GM12878 (cell line): ENCODE results near the gene TRIM28. TPM values are rescaled to one million over a fixed set of nuclear protein-coding genes. Genes with fewer than 3 reads are reported as not detected.

Experiments used
- ATAC-seq: fragments of 200-7000 bp; cut with Tn5 transposase; 3 replicates; pipeline ENCODE4 v1.9.1; 2020; ENCODE audit warnings: mild to moderate bottlenecking, moderate library complexity
- BruUV-seq: library from RNA; stranded (reverse); fragments of 400-500 nt; replicated peaks from 2 replicates; lab custom pipeline; 2021; lab: Mats Ljungman, UMichigan
- CTCF ChIA-PET: fragments of 300-600 bp; sonication (Branson Sonifier 250); formaldehyde crosslinking; extraction: SDS; loops from one replicate; lab custom pipeline; 2021; ENCODE audit warnings: inconsistent platforms; lab: Yijun Ruan, JAX
- POLR2A ChIA-PET: fragments of 350-600 bp; formaldehyde crosslinking; extraction: SDS; loops from one replicate; lab custom pipeline; 2021; ENCODE audit warnings: inconsistent platforms; lab: Charles Lee
- RAD21 ChIA-PET: fragments of 300-600 bp; sonication (Branson Sonifier 250); formaldehyde crosslinking; loops from one replicate; lab custom pipeline; 2023; ENCODE audit warnings: antibody characterized with exemption; ENCODE audit not compliant: unreplicated experiment; lab: Charles Lee
- SMC1A ChIA-PET: fragments of 300-600 bp; sonication (Branson Sonifier 250); formaldehyde crosslinking; loops from one replicate; lab custom pipeline; 2023; ENCODE audit not compliant: unreplicated experiment, uncharacterized antibody; lab: Charles Lee
- DNase-seq: peaks from one replicate; pipeline ENCODE4 v3.0.0-alpha.2; 2011; ENCODE audit warnings: low read depth, low spot score
- FAIRE-seq: peaks from 3 replicates; lab custom pipeline; 2011; peaks lifted over from hg19 to GRCh38; lab: Jason Lieb, UNC
- H2AFZ ChIP-seq: 2 replicates; pipeline ENCODE4 v1.6.0; 2011; ENCODE audit warnings: low read depth, low read length, control low read depth; ENCODE audit not compliant: control insufficient read depth
- H3K27ac ChIP-seq: 2 replicates; pipeline ENCODE4 v1.5.1; 2011; ENCODE audit warnings: control low read depth; ENCODE audit not compliant: control insufficient read depth, insufficient read depth
- H3K27me3 ChIP-seq, 2 experiments: replicated peaks in 1 of 2; 2 replicates each; pipeline versions ENCODE4 v1.6.0 to v1.6.1; 2011; ENCODE audit warnings: low read length in 1 of 2; ENCODE audit not compliant: control insufficient read depth in 2 of 2, insufficient read depth in 2 of 2
- H3K36me3 ChIP-seq, 2 experiments: 2 replicates each; pipeline ENCODE4 v1.5.1; 2011; ENCODE audit warnings: low read length in 1 of 2; ENCODE audit not compliant: control insufficient read depth in 2 of 2, insufficient read depth in 2 of 2
- H3K4me1 ChIP-seq: 2 replicates; pipeline ENCODE4 v1.6.1; 2011; ENCODE audit warnings: mild to moderate bottlenecking, low read length, moderate library complexity, mixed read lengths; ENCODE audit not compliant: control insufficient read depth, insufficient read depth
- H3K4me2 ChIP-seq: 2 replicates; pipeline ENCODE4 v1.6.0; 2011; ENCODE audit warnings: control low read depth; ENCODE audit not compliant: control insufficient read depth, insufficient read depth
- H3K4me3 ChIP-seq: fragments of 200-600 bp; sonication (generic); 2 replicates; pipeline ENCODE4 v1.5.1; 2016
- H3K79me2 ChIP-seq: 2 replicates; pipeline ENCODE4 v1.6.0; 2011; ENCODE audit warnings: low read length; ENCODE audit not compliant: control insufficient read depth, insufficient read depth
- H3K9ac ChIP-seq: 2 replicates; pipeline ENCODE4 v1.8.0; 2011; ENCODE audit warnings: low read length, control low read depth, mixed read lengths; ENCODE audit not compliant: control insufficient read depth, insufficient read depth
- H3K9me3 ChIP-seq: replicated peaks from 3 replicates; pipeline ENCODE4 v1.5.1; 2011; ENCODE audit warnings: mild to moderate bottlenecking, low read length; ENCODE audit not compliant: control insufficient read depth, insufficient read depth
- H4K20me1 ChIP-seq: 2 replicates; pipeline ENCODE4 v1.6.0; 2011; ENCODE audit not compliant: control insufficient read depth, insufficient read depth
- CBFB ChIP-seq: IDR thresholded peaks from 2 replicates; pipeline ENCODE4 v1.6.1; 2016; ENCODE audit warnings: antibody characterized with exemption, low read depth
- HCFC1 ChIP-seq: fragments of 150-350 bp; IDR thresholded peaks from 2 replicates; pipeline ENCODE4 v1.6.1; 2014; ENCODE audit warnings: low read length
- HDGF ChIP-seq: fragments of 450-650 bp; IDR thresholded peaks from 2 replicates; pipeline ENCODE4 v1.6.1; 2016; ENCODE audit warnings: antibody characterized with exemption
- PML ChIP-seq: IDR thresholded peaks from 2 replicates; pipeline ENCODE4 v1.6.1; 2012; ENCODE audit warnings: low read length, inconsistent platforms
- RUNX3 ChIP-seq: IDR thresholded peaks from 2 replicates; pipeline ENCODE4 v1.6.1; 2012; ENCODE audit warnings: low read length, inconsistent platforms
- SRF ChIP-seq, 2 experiments: IDR thresholded peaks; 2 replicates each; pipeline ENCODE4 v1.6.1; 2011; ENCODE audit warnings: low read depth in 2 of 2, low read length in 2 of 2, mild to moderate bottlenecking in 1 of 2, moderate library complexity in 1 of 2
- STAT3 ChIP-seq: IDR thresholded peaks from 2 replicates; pipeline ENCODE4 v1.6.1; 2011; ENCODE audit warnings: low read depth, low read length, improper control_type of control experiment
- WGBS: methylation state at CpG from one replicate; pipeline ENCODE4 v1.1.6; 2016; ENCODE audit warnings: low lambda C conversion rate; ENCODE audit not compliant: insufficient replicate concordance, insufficient coverage; ENCODE audit errors: missing lambda C conversion rate; 5-methylcytosine and 5-hydroxymethylcytosine counted together
- in situ Hi-C: fragments of 300-500 bp; cut with MboI; formaldehyde crosslinking; loops from 9 replicates; pipeline ENCODE4 v1.14.3; 2018; ENCODE audit warnings: mixed read lengths
- intact Hi-C: fragments of 100-400 bp; cut with micrococcal nuclease; formaldehyde crosslinking; loops from one replicate; pipeline ENCODE4 v1.14.2; 2022; ENCODE audit not compliant: unreplicated experiment
- polyA plus RNA-seq, 11 experiments: library from polyadenylated mRNA; depleted of rRNA in 4 of 11; unstranded in 6 of 11; stranded (reverse) in 5 of 11; fragments of >200 nt; fragmentation: Nextera tagmentation in 4 of 11; fragmentation: Illumina TruSeq in 1 of 11; extraction: Ambion mirVana in 4 of 11; extraction: Trizol in 1 of 11; gene quantifications; 1 replicate in 1 of 11; 2 replicates in 10 of 11; pipeline versions ENCODE4 v1.2.1 to v1.2.3, GENCODE V29; 2011 to 2016; ENCODE audit warnings: inconsistent platforms in 2 of 11, missing spikeins in 2 of 11, low read depth in 1 of 11
- total RNA-seq, 4 experiments: library from RNA; depleted of rRNA in 3 of 4; stranded (reverse); fragments of >200 nt in 3 of 4; fragmentation: Illumina TruSeq in 1 of 4; extraction: Trizol in 1 of 4; gene quantifications; 2 replicates each; pipeline versions ENCODE4 v1.2.1 to v1.2.3, GENCODE V29; 2013 to 2021
- TF ChIP-seq, protein P1 (sequence below): IDR thresholded peaks from 2 replicates; pipeline ENCODE4 v1.6.1; 2011; ENCODE audit warnings: low read depth, mild to moderate bottlenecking, low read length, moderate library complexity, borderline replicate concordance; ENCODE audit errors: extremely low read depth

Gene TRIM28
- total and polyA plus RNA-seq, 10 of the 15 experiments (the other 5 are each of a cell fraction or from before 2014, with no cell fraction given), result 5.0 to 650 (median 296) TPM

DNA sequence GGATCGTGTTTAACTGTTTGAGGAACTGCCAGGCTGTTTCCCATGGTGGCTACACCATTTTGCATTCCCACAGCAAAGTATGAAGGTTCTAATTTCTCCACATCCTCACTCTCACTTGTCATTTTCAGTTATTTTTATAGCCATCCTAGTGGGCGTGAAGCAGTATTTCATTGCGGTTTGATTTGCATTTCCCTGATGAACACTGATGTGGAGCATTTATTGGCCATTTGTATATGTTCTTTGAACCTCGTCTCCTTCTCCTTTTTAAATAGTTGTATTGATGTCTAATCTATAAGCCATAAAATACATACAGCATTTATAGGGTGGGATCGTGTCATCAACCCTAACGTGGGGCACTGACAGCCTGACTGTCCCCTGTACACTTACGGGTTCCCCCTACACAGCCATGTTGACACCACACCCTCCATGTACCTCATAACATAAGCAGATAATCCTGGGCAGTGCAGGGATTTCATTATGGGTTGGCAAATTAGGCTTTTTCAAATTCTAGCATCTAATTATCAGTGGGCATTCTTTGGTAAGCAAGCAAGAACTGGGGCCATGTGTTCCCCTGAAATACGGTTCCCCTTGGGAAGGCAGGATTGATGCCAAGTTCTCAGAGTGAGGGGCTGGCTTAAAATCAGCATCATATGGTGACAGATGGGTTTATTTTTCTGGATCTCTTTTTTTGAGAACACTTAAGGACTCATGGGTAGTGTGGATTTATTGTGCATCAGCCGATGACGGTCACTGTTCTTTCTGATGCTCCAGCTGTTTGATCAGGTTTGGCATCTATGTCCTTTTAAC is 12.6 kb upstream of the TRIM28 start:
- Histone ChIP-seq H3K27ac (no peak overlapping the region), H3K9ac (no peak overlapping the region), H4K20me1 (no peaks in the 10 kb centered on the region), H3K4me3 (no peak overlapping the region), H3K79me2 (no peaks in the 10 kb centered on the region), H3K36me3 (no peaks in the 10 kb centered on the region), H3K4me1 (no peaks in the 10 kb centered on the region), H2AFZ (no peak overlapping the region), H3K27me3 (no peaks in the 10 kb centered on the region), H3K9me3 (no peaks in the 10 kb centered on the region)
- WGBS, result 10% methylated on average over 10 of the region's 10 CpGs
- no TSS peak for BruUV-seq
- ChIA-PET CTCF (no interaction called here), RAD21 (no interaction called here), SMC1A (interaction anchor here (1.6 kb wide), 1 partner anchor 10 kb away, joined by 4 read pairs; no protein-coding TSS in a partner anchor), POLR2A (interaction anchor here (0.7 kb wide), 1 partner anchor 78 kb away, joined by 3 read pairs; no protein-coding TSS in a partner anchor)
- intact Hi-C loops (no loop called here), in situ Hi-C loops (no loop called here)
- DNase-seq (no peak), ATAC-seq (no peak)
- TF ChIP-seq, protein P1, sequence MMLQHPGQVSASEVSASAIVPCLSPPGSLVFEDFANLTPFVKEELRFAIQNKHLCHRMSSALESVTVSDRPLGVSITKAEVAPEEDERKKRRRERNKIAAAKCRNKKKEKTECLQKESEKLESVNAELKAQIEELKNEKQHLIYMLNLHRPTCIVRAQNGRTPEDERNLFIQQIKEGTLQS, result no peak
- TF ChIP-seq PML (no peak), STAT3 (no peak), RUNX3 (peak; percentile 25; the same call in 1 of the 2 replicates), CBFB (no peak), HDGF (no peak), SRF (IDR thresholded peaks at IDR 0.05; ENCODE audit: low read depth in 2 of 2, low read length in 2 of 2) (no peak), HCFC1 (no peak)
- TF ChIP-seq, all 136 proteins: peak for 1
- FAIRE-seq, result no peak
- H3K4me2 ChIP-seq, result no peak overlapping the region
